ENCODE data around the gene NLN.
"Not testable (repeated sequence)": the region's sequence is repeated elsewhere in the genome, so short reads cannot be mapped to it uniquely, and the experiment has no call there.

NLN gene

DNA sequence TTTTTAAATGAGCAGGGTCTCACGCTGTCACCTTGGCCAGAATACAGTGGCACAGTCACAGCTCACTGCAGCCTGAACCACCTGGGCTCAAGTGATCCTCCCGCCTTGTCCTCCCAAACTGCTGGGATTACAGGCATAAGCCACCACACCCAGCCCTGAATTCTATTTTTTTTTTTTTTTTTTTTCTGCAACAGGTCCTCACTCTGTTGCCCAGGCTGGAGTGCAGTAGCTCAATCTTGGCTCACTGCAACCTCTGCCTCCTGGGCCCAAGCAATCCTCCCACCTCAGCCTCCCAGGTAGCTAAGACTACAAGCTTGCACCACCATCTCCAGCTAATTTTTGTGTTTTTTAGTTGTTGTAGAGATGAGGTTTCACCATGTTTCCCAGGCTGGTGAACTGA lies 51.0 kb downstream of the NLN start:
- DNase-seq (ENCODE audit: low read depth), result not testable (repeated sequence)

DNA sequence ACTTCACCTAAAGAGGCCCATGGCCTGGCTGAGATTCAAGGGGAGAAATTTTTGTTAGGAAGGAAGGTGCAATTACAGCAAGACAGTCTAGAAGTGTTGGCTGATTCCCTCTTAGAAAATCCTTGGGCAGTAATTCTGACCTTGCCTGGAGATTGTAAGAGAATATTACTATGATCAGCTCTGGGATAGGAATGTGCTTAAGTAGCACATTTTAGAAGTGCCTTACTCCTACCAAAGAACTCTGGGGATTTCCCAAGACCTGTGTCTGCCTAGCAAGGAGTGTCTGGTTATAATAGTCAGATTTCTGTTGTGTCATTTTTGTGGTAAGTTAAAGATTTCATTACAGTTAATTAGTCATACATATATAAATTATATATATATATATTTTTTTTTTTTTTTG lies 52.3 kb downstream of the NLN start:
- no peak for DNase-seq (ENCODE audit: low read depth)

DNA sequence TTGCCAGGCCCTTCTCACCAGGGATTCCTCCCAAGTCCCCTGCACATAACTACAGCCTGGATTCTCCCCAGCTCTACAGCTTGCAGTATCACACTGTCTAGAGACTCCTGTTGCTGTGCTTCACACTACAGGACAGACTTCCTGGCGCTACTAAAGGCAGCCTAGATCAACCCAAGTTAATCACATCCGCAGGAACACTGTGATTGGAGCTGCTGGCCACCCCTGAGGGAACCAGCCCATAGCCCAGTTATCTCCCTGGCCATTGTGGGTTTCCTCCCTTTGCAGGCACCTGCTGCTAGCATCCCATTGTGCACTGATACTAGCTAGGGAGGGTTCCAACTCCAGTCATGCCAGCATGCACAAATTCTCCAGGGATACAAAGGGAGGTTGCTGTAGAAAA lies 53.5 kb downstream of the NLN start:
- no peak for DNase-seq (ENCODE audit: low read depth)

DNA sequence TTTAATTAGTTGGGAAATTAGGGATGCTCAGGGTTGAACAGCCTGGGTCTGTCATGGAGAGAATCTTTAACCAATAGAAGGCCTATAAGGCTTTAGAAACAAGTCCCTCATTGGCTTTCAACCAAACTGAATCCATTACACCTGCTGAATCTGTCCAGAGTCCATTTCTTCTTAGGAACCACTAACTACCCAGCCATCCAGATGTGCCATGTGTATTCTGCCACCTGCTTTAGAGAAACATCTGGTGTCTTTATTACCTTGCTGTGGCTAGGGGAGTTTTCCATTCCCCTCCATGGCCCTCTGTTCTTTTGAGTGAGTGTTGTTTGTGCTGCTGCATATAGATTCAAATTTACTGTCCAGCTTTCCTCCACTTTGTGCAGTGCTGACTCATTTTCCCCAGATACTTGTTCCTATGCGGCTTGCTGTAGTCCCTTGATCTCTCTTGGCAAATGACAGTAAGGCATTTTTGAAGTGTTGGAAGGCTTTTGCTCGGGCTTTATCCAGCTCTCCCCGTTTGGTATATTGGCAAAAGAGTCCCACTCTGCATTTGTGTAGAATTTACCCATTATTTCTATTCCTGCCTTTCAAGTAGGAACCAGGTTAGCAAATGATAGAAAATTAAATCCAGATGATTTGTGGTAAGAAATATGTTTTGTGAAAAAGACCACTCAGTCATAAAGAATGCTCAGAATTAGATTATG lies 54.6 kb downstream of the NLN start:
- no peak for DNase-seq (ENCODE audit: low read depth)

DNA sequence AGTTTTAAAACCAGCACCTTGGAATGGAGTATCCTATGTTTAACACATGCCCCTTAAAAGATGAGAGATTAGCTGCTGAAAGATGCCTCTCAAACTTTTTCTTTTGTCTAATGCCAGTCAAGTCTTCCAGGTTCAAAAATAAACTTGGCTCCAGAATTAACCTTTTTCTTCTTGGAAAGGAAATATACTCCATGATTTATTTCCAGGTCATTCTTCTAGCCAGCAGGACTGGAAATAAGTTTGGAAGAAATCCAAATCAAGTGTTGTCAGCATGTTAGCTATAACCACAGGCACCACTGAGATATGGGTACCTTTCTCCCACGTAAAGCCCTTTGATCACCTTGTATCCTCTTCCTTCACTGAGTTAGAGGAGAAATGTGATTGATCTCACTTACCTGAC lies 56.1 kb downstream of the NLN start:
- DNase-seq (ENCODE audit: low read depth), result no peak

DNA sequence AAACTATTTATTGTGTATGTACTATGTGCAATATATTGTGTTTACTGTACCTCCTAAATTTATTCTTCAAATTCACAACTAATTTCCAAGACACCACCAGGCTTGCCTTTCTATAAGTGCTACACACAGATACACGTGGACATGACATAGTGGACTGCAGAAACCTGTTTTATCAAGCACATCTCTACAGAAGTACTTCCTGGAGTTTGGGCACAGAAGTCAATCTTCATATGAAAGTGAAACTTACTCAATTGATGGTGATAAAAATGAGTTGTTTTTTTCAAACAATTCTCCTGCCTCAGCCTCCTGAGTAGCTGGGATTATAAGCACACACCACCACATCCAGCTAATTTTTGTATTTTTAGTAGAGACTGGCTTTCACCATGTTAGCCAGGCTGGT lies 57.6 kb downstream of the NLN start:
- DNase-seq (ENCODE audit: low read depth), result no peak

DNA sequence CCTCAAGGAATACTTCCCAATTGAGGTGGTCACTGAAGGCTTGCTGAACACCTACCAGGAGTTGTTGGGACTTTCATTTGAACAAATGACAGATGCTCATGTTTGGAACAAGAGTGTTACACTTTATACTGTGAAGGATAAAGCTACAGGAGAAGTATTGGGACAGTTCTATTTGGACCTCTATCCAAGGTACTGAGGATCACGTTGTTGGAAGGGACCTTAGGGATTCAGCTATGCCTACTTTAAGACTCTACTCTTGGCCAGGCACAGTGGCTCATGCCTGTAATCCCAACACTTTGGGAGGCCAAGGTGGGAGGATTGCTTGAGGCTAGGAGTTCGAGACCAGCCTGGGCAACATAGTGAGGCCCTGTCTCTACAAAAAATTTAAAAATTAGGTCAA lies 66.3 kb downstream of the NLN start:
- DNase-seq (ENCODE audit: low read depth), result not testable (repeated sequence)

DNA sequence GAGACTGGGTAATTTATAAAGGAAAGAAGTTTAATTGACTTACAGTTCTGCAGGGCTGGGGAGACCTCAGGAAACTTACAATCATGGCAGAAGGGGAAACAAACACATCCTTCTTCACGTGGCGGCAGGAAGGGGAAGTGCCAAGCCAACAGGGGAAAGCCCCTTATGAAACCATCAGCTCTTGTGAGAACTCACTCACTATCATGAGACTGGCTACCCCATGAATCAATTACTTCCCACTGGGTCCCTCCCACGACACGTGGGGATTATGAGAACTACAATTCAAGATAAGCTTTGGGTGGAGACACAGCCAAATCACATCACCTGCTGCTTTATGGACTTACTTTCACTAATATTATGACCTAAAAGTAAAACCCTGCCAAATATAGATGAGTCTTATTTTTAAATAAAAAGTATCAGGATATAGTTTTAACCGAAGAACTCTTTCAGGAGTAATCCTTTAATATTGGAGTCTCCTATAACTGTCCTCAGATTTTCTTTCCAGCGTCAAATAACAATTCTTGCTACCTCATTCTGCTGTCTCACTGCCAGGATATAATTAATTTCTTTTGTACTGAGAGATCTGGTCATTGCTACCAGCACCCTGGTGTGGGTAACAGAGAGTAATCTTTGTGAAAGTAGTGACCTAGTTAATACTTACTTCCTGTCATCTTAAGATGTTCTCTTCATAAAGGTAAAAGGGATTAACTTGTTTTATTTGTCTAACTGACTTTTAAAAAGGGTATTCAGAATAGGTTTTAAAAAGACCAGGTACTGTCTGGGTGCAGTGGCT lies 68.6 kb downstream of the NLN start:
- no peak for DNase-seq (ENCODE audit: low read depth)

DNA sequence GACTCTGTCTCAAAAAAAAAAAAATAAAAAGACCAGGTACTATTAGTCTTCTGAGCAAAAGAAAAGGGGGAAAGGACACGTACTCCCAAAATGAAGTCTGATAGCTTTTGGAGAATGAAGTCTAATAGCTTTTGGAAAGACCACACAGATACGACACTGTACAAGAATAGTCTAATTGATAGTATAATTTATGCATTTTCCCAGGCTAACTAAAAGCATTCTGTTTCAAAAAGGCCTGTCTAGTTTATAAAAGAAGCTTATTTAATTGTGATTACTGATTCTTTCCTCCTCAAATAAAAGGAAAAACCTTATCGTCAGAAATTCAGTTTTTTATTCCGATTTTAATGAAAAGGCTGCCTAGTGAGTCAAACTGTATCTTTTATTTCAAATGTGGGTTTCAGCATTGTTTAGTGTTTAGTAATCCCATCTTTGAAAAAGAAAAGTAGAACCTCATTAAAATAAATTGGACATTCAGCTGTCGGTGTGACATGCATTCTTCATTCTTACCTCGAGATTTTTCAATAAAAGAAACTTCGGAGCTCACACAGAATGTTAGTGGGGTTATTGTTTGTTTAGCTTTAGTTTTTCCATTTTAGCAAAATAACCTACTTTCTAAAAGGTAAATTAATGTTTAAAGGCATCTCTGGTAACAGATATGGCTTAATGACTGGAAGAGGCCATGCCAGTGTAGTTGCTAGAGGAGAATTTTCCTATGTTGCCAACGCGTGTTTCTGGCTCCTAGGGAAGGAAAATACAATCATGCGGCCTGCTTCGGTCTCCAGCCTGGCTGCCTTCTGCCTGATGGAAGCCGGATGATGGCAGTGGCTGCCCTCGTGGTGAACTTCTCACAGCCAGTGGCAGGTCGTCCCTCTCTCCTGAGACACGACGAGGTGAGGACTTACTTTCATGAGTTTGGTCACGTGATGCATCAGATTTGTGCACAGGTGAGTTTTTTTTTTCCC lies 70.0 kb downstream of the NLN start:
- DNase-seq (ENCODE audit: low read depth), result no peak

DNA sequence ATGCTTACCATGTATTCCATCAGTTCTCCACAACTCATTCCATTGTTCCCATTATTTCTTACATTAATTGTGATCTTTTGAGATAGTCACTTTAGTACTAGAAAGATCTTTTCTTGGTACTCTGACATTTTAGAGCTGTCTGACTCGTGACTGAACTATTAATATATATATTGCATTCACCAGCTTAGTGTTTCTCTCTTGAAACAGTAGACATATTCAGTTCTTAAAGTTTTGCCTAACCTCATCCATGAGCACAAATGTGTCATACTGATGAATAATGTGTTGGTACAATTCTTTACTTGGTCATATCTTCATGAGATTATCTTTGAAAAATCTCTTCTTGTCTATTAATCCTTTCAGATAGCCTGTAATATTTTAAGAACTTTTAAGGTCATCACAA lies 74.3 kb downstream of the NLN start:
- no peak for DNase-seq (ENCODE audit: low read depth)

DNA sequence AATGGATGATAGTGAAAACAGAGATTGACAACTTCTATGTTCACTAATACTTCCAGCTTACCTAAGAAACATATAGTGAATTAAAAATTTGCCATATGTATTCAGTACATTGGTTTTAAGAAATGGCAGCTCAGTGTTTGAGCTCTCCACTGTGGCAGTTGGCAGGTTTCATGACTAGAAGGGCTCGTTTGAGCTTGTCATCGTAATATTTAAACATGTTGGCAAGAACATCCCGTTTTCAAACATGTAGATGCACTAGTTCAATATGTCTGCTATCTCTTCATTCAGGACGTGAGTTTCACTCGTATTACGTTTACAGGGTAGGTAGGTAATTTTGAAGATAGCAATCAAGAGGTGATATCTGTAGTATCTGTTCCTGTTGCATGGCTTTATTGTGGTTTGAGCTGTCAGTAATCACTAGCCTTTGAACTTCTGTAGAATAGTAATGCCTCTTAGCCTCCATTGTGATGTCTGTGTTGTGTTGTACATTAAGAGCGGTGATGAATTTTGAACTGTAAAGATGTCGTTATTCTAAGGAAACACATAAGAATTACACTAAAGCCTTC lies 74.8 kb downstream of the NLN start:
- DNase-seq (ENCODE audit: low read depth), result no peak

DNA sequence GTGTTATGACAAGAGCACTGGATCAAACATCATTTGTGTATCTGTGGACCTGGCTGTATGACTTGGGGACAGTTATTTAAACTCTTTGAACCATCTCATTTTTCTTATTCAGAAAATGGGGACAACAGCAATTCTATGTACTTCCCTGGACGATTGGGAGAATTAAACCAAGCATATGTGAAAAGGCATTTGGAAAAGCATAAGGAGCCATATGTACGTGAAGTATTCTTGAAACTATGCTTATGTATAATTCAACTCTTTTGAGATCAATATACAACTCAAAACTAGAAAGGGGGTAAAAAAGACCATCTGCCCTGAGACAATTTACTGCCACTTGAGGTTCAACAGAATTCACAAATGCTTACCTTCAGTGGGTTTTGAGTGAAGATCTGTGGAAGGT lies 75.5 kb downstream of the NLN start:
- DNase-seq (ENCODE audit: low read depth), result no peak

DNA sequence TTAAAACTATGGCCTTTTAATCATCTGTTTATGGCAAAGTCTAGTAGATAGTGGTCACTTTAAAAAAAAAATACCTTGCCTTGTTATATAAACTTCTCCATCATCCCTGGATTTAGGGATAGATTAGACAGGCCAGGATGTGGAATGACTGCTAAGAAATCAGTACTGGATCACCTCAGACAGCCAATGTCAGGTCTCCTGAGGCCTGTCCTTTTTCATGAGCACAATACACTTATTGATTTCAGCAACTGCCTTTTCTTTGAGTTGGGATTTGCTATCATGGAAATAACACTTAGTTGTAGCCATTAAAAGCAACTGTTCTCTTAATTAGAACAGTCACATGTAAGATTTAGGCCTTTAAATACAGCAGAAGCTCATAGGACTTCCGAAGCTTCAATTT lies 77.9 kb downstream of the NLN start:
- no peak for DNase-seq (ENCODE audit: low read depth)

DNA sequence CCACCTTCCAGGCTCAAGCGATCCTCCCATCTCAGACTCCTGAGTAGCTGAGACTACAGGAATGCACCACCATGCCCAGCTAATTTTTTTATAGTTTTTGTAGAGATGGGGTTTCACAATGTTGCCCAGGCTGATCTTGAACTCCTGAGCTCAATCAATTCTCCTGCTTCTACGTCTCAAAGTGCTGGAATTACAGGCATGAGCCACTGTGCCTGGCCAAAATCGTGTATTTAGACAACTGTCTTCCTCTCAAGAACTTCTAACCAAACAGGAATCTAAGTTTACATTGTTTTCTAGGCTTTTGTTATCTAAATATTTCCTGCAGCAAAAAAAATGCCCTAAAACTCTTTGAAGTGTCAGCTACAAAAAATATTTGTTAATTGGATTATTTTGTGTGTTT lies 78.8 kb downstream of the NLN start:
- no peak for DNase-seq (ENCODE audit: low read depth)

DNA sequence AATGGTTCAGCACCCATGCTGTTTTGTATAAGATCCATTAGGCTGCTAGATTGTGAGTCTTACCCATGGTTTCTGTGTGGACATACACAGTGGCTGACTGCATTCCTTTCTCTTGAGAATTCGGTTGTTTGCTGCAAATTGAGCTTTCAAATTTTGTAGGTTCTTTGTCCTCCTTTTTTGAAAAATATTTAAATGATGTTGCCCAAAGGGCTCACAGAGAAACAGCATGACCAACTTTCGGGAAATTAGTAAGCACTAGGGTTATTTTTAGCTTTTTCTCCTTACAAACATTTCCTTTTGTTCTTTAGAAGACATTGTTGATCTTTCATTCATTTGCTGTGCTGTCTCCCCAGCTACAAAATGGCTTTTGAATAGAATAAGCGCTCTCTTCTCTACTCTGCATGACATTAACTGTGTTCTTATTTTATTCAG lies 79.4 kb downstream of the NLN start:
- DNase-seq (ENCODE audit: low read depth), result no peak

DNA sequence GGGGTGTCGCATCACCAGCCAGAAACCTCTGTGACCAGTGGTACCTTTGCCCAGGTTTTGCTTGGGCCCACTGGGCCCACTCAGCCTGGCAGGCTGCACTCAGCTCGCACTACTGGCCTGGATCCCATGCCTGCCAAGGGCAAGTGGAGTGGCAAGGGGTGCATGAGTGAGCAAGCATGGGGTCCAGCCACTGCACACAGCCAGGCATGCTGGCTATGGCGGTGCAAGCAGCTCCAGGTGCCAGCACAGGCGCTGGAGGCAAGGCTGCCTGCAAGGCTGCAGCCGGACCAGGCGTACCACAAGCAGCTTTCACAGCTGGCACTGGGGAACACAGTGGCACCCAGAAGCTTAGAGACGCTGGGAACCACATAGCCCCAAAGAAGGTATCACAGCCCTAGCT lies 80.1 kb downstream of the NLN start:
- no peak for DNase-seq (ENCODE audit: low read depth)

DNA sequence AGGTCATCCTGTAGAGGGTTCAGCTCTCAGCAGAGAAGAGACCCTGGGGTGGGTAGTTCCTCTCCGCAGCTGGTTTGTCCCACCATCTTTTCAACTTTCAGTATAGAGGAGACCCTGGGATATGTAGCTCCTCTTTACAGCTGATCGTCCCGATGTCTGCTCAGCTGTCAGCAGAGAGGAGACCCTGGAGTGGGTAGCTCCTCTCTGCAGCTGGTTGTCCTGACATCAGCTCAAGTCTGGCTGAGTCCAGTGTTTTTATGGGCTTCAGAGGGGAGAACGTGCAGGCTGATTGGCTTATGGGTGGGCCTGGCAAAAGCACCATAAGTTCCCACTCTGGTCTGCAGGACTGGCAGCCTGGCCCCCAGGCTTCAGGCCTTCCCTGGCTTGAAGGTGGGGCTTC lies 80.8 kb downstream of the NLN start:
- no peak for DNase-seq (ENCODE audit: low read depth)

DNA sequence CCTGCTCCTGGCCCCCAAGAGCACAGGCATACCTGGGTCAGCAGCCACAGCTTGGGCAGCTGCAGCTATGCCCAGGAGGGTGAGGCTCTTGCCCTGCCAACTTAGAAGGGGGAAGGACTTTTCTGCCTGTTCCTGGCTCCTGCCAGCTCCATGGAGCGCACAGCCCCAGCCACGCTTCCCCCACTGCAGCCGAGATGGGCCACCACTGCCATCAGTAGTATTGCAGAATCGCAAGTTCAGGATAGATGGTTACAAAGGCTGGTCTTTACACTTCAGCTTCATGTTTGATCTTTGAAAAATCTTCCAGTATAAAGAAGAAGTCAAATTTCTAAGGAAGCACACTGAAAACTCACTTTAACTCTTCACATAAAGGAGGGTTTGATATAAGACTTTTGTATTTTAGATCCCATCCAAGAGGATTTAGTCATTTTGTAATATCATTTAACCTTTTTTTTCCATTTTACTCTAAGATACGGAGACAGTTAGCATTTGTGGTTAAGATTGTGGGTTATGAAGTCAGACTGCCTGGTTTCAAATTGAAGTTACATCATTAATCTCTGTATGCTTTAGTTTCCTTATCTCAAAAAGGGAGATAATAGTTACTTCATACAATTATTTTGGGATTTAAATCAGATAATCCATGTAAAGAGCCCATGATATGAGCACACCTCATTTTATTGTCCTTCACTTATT lies 81.8 kb downstream of the NLN start:
- DNase-seq (ENCODE audit: low read depth), result no peak

DNA sequence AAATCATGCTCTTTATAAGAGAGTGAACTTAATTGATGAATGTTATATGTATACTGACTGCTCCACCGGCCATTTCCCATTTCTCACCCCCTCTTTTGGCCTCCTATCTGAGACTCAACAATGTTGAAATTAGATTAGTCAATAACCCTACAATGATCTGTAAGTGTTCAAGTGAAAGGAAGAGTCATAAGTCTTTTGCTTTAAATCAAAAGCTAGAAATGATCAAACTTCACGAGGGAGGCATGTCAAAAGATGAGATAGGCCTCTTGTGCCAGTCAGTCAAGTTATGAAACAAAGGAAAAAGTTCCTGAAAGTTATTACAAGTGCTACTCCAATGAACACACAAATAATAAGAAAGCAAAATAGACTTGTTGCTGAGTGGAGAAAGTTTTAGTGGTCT lies 83.1 kb downstream of the NLN start:
- DNase-seq (ENCODE audit: low read depth), result no peak

DNA sequence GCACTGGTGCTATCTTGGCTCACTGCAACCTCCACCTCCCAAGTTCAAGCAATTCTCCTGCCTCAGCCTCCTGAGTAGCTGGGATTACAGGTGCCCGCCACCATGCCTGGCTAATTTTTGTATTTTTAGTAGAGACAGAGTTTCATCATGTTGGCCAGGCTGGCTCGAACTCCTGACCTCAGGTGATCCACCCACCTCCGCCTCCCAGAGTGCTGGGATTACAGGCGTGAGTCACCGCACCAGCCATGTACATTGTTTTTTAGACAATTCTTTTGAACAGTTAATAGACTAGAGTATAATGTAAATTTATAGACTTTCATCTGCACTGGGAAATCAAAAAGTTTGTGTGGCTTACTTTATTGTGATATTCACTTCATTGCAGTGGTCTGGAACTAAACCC lies 85.5 kb downstream of the NLN start:
- not testable (repeated sequence) for DNase-seq (ENCODE audit: low read depth)

DNA sequence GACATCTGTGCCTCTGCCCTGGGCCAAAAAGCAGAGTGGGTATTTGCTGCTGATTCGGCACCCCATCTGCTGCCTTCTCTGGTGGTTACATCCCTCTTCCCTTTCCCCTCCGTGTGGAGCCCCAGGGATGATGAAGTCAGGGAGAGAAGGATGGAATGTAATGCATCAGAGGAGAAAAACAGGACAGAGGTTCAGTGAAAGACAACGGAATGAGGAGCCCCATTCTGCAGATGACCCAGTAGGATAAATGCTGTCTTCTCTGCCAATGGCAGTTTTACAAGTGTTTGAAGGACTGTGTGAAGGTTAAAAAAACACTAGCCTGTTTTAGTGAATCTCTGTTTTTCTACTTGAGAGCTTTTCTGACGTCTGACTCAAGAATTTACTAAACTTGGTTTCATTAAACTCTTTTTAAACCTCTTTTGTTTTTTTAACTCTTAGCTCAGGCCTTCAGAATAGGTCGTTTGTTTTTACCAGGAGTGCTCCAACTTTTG lies 86.3 kb downstream of the NLN start:
- DNase-seq (ENCODE audit: low read depth), result no peak

DNA sequence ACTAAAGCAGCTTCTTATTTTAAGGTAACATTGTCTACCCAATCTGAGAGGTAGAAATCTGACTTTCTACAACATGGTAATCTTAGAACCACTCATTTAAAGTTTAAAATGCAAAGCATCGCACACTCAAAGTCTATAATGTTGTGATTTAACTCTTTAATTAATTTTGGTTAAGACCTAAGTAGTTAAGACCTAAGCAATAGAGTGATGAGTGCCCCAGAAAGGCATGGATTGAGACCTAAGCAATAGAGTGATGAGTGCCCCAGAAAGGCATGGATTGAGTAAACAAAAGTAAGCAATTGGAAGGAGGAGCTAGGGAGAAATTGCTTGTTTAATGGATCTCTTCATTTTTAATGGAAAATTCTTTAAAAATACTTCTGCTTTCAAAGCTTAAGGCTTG lies 86.8 kb downstream of the NLN start:
- DNase-seq (ENCODE audit: low read depth), result no peak
